GOT3 (cell line): Measurements from ENCODE around the gene RAB23.

Experiments
- DNase-seq: peaks from one replicate; lab custom pipeline; 2025; ENCODE audit warnings: mixed read lengths; lab: John Stamatoyannopoulos, UW

RAB23 gene

GRCh38 chr6:57242505-57242904, 20.4 kb upstream of the RAB23 start:
- peak; percentile 4 for DNase-seq

GRCh38 chr6:57226221-57226620, 4.1 kb upstream of the RAB23 start:
- no peak for DNase-seq

GRCh38 chr6:57224769-57225515, 2.8 kb upstream of the RAB23 start:
- DNase-seq, result no peak

- no peak for DNase-seq
Observed at GRCh38 chr6:57222743-57223077, 603 bp upstream of the RAB23 start.

GRCh38 chr6:57221191-57221935, 744 bp downstream of the RAB23 start:
- peak; percentile 15 for DNase-seq

- DNase-seq, result no peak
Observed at GRCh38 chr6:57220083-57220703, 1.9 kb downstream of the RAB23 start.

GRCh38 chr6:57217270-57217669, 4.8 kb downstream of the RAB23 start:
- no peak for DNase-seq

- no peak for DNase-seq
Observed at GRCh38 chr6:57216235-57217101, 5.6 kb downstream of the RAB23 start.

GRCh38 chr6:57215260-57215659, 6.8 kb downstream of the RAB23 start:
- DNase-seq, result no peak

- DNase-seq, result no peak
Observed at GRCh38 chr6:57210060-57210459, 12.0 kb downstream of the RAB23 start.

- no peak for DNase-seq
Observed at GRCh38 chr6:57209030-57209429, 13.1 kb downstream of the RAB23 start.

- no peak for DNase-seq
Observed at GRCh38 chr6:57207872-57208271, 14.2 kb downstream of the RAB23 start.

GRCh38 chr6:57207141-57207540, 15.0 kb downstream of the RAB23 start:
- no peak for DNase-seq

GRCh38 chr6:57205550-57206328, 16.4 kb downstream of the RAB23 start:
- no peak for DNase-seq

GRCh38 chr6:57201718-57202117, 20.4 kb downstream of the RAB23 start:
- no peak for DNase-seq

GRCh38 chr6:57198926-57199636, 23.0 kb downstream of the RAB23 start:
- DNase-seq, result no peak

GRCh38 chr6:57195457-57195856, 26.6 kb downstream of the RAB23 start:
- DNase-seq, result no peak

- DNase-seq, result no peak
Observed at GRCh38 chr6:57193177-57193576, 28.9 kb downstream of the RAB23 start.

- no peak for DNase-seq
Observed at GRCh38 chr6:57190140-57190539, 32.0 kb downstream of the RAB23 start.

- DNase-seq, result no peak
Observed at GRCh38 chr6:57183336-57183735, 38.8 kb downstream of the RAB23 start.

GRCh38 chr6:57182017-57182432, 40.1 kb downstream of the RAB23 start:
- no peak for DNase-seq
